SK-N-SH (cell line): ENCODE data around the gene CLEC18B.
"Not testable (repeated sequence)": the region's sequence is repeated elsewhere in the genome, so short reads cannot be mapped to it uniquely, and the experiment has no call there.

ENCODE experiments used
- FOXJ3 ChIP-seq: sonication (generic); formaldehyde crosslinking; IDR thresholded peaks from 2 replicates; pipeline ENCODE4 v1.5.1; 2020; ENCODE audit warnings: mild to moderate bottlenecking, missing genetic modification reagents
- MXI1 ChIP-seq: IDR thresholded peaks from 2 replicates; pipeline ENCODE4 v1.6.1; 2012; ENCODE audit warnings: mild to moderate bottlenecking, low read depth, low read length, improper control_type of control experiment
- NFIC ChIP-seq: IDR thresholded peaks from 2 replicates; pipeline ENCODE4 v1.4.0; 2012; ENCODE audit warnings: borderline replicate concordance
- POLR2AphosphoS5 ChIP-seq: IDR thresholded peaks from 2 replicates; pipeline ENCODE4 v1.6.1; 2012; ENCODE audit warnings: low read depth, low read length
- RAD21 ChIP-seq: IDR thresholded peaks from 2 replicates; pipeline ENCODE4 v1.6.1; 2012; ENCODE audit warnings: mild to moderate bottlenecking, low read length
- TAF1 ChIP-seq: IDR thresholded peaks from 2 replicates; pipeline ENCODE4 v1.6.1; 2012; ENCODE audit warnings: low read depth, mild to moderate bottlenecking, low read length, moderate library complexity, borderline replicate concordance
- TF ChIP-seq, protein P1 (sequence below): IDR thresholded peaks from 2 replicates; pipeline ENCODE4 v1.6.1; 2012; ENCODE audit warnings: mild to moderate bottlenecking, low read depth, low read length, moderate library complexity
- TF ChIP-seq, protein P2 (sequence below): fragments of 200-600 bp; sonication (generic); IDR thresholded peaks from 2 replicates; pipeline ENCODE4 v1.6.1; 2017; ENCODE audit warnings: antibody characterized with exemption, mild to moderate bottlenecking, moderate library complexity

DNA sequence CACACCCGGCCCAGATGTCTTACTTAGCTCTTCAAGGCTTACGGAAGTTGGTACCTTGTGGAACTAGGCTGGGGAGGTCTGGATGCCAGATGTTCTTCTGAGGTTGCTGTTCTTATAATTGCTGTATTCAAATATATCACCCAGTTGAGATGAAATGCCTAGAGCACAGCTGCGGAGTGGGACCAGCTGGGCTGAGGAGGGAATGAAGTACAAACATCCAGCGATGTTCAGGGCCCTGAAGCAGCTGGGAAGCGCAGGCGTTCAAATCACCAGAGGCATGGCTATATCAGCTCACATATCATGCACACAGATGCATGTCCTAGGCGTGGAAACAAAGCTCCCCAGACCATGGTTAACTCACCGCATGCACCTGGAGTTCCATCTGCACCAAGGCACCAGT is 7.2 kb upstream of the CLEC18B start:
- TF ChIP-seq NFIC; MXI1; TAF1; POLR2AphosphoS5; FOXJ3 (CRISPR knock-in tag); RAD21: not testable (repeated sequence)
- TF ChIP-seq, protein P1, sequence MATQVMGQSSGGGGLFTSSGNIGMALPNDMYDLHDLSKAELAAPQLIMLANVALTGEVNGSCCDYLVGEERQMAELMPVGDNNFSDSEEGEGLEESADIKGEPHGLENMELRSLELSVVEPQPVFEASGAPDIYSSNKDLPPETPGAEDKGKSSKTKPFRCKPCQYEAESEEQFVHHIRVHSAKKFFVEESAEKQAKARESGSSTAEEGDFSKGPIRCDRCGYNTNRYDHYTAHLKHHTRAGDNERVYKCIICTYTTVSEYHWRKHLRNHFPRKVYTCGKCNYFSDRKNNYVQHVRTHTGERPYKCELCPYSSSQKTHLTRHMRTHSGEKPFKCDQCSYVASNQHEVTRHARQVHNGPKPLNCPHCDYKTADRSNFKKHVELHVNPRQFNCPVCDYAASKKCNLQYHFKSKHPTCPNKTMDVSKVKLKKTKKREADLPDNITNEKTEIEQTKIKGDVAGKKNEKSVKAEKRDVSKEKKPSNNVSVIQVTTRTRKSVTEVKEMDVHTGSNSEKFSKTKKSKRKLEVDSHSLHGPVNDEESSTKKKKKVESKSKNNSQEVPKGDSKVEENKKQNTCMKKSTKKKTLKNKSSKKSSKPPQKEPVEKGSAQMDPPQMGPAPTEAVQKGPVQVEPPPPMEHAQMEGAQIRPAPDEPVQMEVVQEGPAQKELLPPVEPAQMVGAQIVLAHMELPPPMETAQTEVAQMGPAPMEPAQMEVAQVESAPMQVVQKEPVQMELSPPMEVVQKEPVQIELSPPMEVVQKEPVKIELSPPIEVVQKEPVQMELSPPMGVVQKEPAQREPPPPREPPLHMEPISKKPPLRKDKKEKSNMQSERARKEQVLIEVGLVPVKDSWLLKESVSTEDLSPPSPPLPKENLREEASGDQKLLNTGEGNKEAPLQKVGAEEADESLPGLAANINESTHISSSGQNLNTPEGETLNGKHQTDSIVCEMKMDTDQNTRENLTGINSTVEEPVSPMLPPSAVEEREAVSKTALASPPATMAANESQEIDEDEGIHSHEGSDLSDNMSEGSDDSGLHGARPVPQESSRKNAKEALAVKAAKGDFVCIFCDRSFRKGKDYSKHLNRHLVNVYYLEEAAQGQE, result not testable (repeated sequence)
- TF ChIP-seq, protein P2, sequence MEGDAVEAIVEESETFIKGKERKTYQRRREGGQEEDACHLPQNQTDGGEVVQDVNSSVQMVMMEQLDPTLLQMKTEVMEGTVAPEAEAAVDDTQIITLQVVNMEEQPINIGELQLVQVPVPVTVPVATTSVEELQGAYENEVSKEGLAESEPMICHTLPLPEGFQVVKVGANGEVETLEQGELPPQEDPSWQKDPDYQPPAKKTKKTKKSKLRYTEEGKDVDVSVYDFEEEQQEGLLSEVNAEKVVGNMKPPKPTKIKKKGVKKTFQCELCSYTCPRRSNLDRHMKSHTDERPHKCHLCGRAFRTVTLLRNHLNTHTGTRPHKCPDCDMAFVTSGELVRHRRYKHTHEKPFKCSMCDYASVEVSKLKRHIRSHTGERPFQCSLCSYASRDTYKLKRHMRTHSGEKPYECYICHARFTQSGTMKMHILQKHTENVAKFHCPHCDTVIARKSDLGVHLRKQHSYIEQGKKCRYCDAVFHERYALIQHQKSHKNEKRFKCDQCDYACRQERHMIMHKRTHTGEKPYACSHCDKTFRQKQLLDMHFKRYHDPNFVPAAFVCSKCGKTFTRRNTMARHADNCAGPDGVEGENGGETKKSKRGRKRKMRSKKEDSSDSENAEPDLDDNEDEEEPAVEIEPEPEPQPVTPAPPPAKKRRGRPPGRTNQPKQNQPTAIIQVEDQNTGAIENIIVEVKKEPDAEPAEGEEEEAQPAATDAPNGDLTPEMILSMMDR, result not testable (repeated sequence)
